ENCODE results near the gene CREB5.

GRCh38 chr7:28617308-28617880 is 205.1 kb downstream of the CREB5 start:
- no peak for TF ChIP-seq EZH2 (IDR thresholded peaks at IDR 0.05; ENCODE audit: low read depth, low read length, severe bottlenecking)
- no peak for TF ChIP-seq RAD21 (IDR thresholded peaks at IDR 0.05 in 1 of 2, conservative IDR thresholded peaks at IDR 0.05 in 1 of 2; ENCODE audit: low read depth in 2 of 2, low read length in 2 of 2)
- TF ChIP-seq, protein P1, sequence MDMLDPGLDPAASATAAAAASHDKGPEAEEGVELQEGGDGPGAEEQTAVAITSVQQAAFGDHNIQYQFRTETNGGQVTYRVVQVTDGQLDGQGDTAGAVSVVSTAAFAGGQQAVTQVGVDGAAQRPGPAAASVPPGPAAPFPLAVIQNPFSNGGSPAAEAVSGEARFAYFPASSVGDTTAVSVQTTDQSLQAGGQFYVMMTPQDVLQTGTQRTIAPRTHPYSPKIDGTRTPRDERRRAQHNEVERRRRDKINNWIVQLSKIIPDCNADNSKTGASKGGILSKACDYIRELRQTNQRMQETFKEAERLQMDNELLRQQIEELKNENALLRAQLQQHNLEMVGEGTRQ (IDR thresholded peaks at IDR 0.05; ENCODE audit: low read length): no peak
- TF ChIP-seq POLR2A (IDR thresholded peaks at IDR 0.05; ENCODE audit: control extremely low read depth in 1 of 2, low read depth in 2 of 2, low read length in 2 of 2): no peak
- TF ChIP-seq, protein P2, sequence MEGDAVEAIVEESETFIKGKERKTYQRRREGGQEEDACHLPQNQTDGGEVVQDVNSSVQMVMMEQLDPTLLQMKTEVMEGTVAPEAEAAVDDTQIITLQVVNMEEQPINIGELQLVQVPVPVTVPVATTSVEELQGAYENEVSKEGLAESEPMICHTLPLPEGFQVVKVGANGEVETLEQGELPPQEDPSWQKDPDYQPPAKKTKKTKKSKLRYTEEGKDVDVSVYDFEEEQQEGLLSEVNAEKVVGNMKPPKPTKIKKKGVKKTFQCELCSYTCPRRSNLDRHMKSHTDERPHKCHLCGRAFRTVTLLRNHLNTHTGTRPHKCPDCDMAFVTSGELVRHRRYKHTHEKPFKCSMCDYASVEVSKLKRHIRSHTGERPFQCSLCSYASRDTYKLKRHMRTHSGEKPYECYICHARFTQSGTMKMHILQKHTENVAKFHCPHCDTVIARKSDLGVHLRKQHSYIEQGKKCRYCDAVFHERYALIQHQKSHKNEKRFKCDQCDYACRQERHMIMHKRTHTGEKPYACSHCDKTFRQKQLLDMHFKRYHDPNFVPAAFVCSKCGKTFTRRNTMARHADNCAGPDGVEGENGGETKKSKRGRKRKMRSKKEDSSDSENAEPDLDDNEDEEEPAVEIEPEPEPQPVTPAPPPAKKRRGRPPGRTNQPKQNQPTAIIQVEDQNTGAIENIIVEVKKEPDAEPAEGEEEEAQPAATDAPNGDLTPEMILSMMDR (IDR thresholded peaks at IDR 0.05; ENCODE audit: control extremely low read depth in 1 of 3, insufficient read depth in 1 of 3, low read depth in 1 of 3, low read length in 3 of 3): no peak
- no peak for TF ChIP-seq SP1 (IDR thresholded peaks at IDR 0.05; ENCODE audit: low read depth, low read length)
- TF ChIP-seq CBX5 (IDR thresholded peaks at IDR 0.05; ENCODE audit: low read depth, low read length): no peak
- TF ChIP-seq SUZ12 (IDR thresholded peaks at IDR 0.05; ENCODE audit: low read length): no peak
